HEK293 (cell line): ENCODE results near the gene ADSS1.

Experiments
- PRDM1 ChIP-seq: fragments of 450-650 bp; formaldehyde crosslinking; IDR thresholded peaks from 2 replicates; pipeline ENCODE4; 2016; ENCODE audit warnings: missing biosample characterization, missing genetic modification characterization
- TCF7L2 ChIP-seq: IDR thresholded peaks from 2 replicates; pipeline ENCODE4 v1.6.1; 2011; ENCODE audit warnings: low read depth, mild to moderate bottlenecking, inconsistent platforms, low read length, moderate library complexity, borderline replicate concordance
- ZNF23 ChIP-seq: fragments of 450-650 bp; formaldehyde crosslinking; IDR thresholded peaks from 2 replicates; pipeline ENCODE4 v1.5.1; 2016; ENCODE audit warnings: missing biosample characterization, missing genetic modification characterization, borderline replicate concordance
- ZNF274 ChIP-seq, 2 experiments: fragments of 200-500 bp in 1 of 2; fragments of 450-650 bp in 1 of 2; sonication (Bioruptor generic) in 1 of 2; formaldehyde crosslinking in 1 of 2; IDR thresholded peaks; 2 replicates each; pipeline versions ENCODE4 v1.5.1 to v1.6.1; 2014 to 2016; ENCODE audit warnings: borderline replicate concordance in 1 of 2, inconsistent platforms in 1 of 2, low read length in 1 of 2, missing biosample characterization in 1 of 2, missing genetic modification characterization in 1 of 2
- TF ChIP-seq, protein P1 (sequence below): fragments of 450-650 bp; formaldehyde crosslinking; IDR thresholded peaks from 2 replicates; pipeline ENCODE4 v1.5.1; 2016; ENCODE audit warnings: missing biosample characterization, missing genetic modification characterization, low read depth
- TF ChIP-seq, protein P2 (sequence below): fragments of 450-650 bp; formaldehyde crosslinking; IDR thresholded peaks from 2 replicates; pipeline ENCODE4 v1.5.1; 2016; ENCODE audit warnings: missing biosample characterization, missing genetic modification characterization
- TF ChIP-seq, protein P3 (sequence below): sonication (generic); formaldehyde crosslinking; IDR thresholded peaks from 2 replicates; pipeline ENCODE4 v1.8.1; 2022; ENCODE audit warnings: mild to moderate bottlenecking, moderate library complexity, missing genetic modification reagents

DNA sequence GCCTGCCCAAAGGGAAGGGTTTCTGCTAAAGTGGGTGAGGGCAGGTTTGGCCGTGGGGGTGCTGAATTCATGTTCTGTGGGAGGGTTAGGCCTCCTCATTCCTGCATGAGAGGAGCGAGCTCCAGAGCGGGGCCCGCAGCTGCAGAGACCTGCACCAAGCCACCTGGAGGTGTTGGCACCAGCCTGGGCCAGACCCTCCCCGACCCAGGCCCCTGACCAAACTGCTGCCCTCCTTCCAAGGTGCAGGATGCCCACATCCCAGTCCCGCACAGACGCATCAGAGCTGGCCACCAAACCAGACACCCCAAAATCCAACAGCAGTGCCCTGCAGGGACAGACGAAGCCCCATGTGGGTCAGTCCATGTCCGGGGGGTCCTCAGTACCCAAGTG, 10.6 kb downstream of the ADSS1 start:
- TF ChIP-seq, protein P1, sequence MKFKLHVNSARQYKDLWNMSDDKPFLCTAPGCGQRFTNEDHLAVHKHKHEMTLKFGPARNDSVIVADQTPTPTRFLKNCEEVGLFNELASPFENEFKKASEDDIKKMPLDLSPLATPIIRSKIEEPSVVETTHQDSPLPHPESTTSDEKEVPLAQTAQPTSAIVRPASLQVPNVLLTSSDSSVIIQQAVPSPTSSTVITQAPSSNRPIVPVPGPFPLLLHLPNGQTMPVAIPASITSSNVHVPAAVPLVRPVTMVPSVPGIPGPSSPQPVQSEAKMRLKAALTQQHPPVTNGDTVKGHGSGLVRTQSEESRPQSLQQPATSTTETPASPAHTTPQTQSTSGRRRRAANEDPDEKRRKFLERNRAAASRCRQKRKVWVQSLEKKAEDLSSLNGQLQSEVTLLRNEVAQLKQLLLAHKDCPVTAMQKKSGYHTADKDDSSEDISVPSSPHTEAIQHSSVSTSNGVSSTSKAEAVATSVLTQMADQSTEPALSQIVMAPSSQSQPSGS (tag by site-specific recombination) = no peak
- TF ChIP-seq, protein P2, sequence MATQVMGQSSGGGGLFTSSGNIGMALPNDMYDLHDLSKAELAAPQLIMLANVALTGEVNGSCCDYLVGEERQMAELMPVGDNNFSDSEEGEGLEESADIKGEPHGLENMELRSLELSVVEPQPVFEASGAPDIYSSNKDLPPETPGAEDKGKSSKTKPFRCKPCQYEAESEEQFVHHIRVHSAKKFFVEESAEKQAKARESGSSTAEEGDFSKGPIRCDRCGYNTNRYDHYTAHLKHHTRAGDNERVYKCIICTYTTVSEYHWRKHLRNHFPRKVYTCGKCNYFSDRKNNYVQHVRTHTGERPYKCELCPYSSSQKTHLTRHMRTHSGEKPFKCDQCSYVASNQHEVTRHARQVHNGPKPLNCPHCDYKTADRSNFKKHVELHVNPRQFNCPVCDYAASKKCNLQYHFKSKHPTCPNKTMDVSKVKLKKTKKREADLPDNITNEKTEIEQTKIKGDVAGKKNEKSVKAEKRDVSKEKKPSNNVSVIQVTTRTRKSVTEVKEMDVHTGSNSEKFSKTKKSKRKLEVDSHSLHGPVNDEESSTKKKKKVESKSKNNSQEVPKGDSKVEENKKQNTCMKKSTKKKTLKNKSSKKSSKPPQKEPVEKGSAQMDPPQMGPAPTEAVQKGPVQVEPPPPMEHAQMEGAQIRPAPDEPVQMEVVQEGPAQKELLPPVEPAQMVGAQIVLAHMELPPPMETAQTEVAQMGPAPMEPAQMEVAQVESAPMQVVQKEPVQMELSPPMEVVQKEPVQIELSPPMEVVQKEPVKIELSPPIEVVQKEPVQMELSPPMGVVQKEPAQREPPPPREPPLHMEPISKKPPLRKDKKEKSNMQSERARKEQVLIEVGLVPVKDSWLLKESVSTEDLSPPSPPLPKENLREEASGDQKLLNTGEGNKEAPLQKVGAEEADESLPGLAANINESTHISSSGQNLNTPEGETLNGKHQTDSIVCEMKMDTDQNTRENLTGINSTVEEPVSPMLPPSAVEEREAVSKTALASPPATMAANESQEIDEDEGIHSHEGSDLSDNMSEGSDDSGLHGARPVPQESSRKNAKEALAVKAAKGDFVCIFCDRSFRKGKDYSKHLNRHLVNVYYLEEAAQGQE (tag by site-specific recombination) = no peak
- TF ChIP-seq ZNF274 (IDR thresholded peaks at IDR 0.05; ENCODE audit: low read length) = no peak
- no peak for TF ChIP-seq ZNF274 (tag by site-specific recombination; IDR thresholded peaks at IDR 0.05; ENCODE audit: borderline replicate concordance)
- TF ChIP-seq PRDM1 (tag by site-specific recombination) = no peak
- no peak for TF ChIP-seq TCF7L2
- TF ChIP-seq ZNF23 (tag by site-specific recombination) = no peak
- TF ChIP-seq, protein P3, sequence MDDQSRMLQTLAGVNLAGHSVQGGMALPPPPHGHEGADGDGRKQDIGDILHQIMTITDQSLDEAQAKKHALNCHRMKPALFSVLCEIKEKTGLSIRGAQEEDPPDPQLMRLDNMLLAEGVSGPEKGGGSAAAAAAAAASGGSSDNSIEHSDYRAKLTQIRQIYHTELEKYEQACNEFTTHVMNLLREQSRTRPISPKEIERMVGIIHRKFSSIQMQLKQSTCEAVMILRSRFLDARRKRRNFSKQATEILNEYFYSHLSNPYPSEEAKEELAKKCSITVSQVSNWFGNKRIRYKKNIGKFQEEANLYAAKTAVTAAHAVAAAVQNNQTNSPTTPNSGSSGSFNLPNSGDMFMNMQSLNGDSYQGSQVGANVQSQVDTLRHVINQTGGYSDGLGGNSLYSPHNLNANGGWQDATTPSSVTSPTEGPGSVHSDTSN (CRISPR knock-in tag) = no peak
